ENCODE results near the gene FAM110A.
"Not testable (repeated sequence)": the region's sequence is repeated elsewhere in the genome, so short reads cannot be mapped to it uniquely, and the experiment has no call there.

The FAM110A gene

GRCh38 chr20:877814-878213 lies 44.3 kb downstream of the FAM110A start:
- DNase-seq: no peak

GRCh38 chr20:878511-879307 lies 45.2 kb downstream of the FAM110A start:
- no peak for DNase-seq

DNA sequence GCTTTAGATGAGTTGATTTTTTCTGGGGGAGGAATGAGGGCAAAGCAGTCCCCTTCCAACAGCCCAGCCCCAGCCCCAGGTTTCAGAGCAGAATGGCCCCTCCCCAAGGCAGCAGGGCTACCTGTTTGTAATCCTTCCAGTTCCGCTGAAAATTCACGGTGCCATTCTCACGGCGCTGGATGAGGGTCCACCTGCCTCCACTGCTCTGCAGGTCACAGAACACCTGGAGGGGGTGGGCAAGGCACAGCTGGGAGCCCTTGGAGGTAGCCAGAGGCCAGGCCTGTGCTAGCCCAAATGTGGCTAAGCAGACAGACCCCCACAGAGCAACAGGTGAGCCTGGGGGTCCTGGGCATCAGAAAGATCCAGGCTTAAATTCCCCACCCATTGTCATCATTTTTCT lies 46.1 kb downstream of the FAM110A start:
- DNase-seq: no peak

GRCh38 chr20:881051-881782 lies 47.7 kb downstream of the FAM110A start:
- no peak for DNase-seq

DNA sequence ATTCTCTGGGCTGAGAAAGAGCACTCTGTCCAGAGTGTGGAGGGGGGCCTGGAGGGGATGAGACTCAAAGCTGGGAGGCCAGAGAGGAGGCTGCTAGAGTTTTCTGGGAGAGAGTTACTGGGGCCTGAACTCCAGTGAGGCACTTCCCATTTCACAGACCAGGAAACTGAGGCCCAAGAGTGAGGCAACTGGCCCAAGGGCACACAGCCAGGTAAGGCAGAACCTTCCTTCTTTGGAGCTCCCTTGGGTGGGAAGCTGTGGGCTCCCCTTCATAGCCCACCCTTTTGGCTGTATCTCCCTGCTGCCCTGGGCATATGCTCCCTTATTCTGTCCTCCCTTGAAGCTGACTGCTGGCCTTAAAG lies 48.2 kb downstream of the FAM110A start:
- DNase-seq: no peak

GRCh38 chr20:884983-885952 lies 51.8 kb downstream of the FAM110A start:
- no peak for DNase-seq

- DNase-seq: no peak
Observed at GRCh38 chr20:887137-887536, 53.6 kb downstream of the FAM110A start.

GRCh38 chr20:888057-888456 lies 54.5 kb downstream of the FAM110A start:
- no peak for DNase-seq

GRCh38 chr20:889106-889505 lies 55.6 kb downstream of the FAM110A start:
- no peak for DNase-seq

GRCh38 chr20:889932-890463 lies 56.5 kb downstream of the FAM110A start:
- no peak for DNase-seq

DNA sequence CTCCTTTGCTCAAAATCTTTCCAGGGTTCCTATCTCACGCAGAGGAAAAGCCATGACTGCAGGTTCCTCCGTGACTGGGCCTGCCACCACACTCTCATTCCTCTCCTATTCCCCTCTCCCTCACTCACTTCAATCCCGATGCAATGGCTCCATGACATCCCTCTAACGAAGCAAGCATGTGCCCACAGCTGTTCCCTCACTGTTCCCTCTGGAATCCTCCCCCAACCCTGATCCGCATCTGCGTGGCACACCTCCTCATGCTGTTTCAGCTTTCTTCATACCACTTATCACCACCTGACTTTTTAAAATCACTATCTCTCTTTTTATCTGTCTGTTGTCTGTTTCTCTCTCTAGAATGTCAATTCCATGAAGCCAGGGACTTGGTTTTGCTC lies 57.1 kb downstream of the FAM110A start:
- no peak for DNase-seq

GRCh38 chr20:891058-891705 lies 57.7 kb downstream of the FAM110A start:
- DNase-seq: no peak

- no peak for DNase-seq
Observed at GRCh38 chr20:891706-892080, 58.2 kb downstream of the FAM110A start.

DNA sequence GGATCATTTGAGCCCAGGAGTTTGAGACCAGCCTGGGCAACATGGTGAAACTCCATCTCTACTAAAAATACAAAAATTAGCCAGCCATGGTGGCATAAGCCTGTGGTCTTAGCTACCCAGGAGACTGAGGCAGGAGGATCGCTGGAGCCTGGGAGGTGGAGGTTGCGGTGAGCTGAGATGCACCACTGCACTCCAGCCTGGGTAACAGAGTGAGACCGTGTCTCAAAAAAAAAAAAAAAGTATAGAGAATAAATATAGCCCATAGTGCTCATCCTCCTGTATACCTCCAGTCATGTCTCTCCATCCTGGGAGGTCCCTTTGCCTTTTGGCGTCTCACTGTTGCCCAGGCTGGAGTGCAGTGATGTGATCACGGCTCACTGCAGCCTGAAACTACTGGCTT lies 58.9 kb downstream of the FAM110A start:
- not testable (repeated sequence) for DNase-seq

Data from activated effector memory CD4-positive, alpha-beta T cell treated with anti-CD3 and anti-CD28 coated beads, Interleukin-2, amount 50 U/mL, for 16 hours (primary cell).